Naive B cell (primary cell): ENCODE results near the gene ZBTB43. TPM values are rescaled to one million over a fixed set of nuclear protein-coding genes. Genes with fewer than 3 reads are reported as not detected.
A peak's percentile ranks its signal among the peaks of the same experiment; 100 is the strongest.
"Not testable (repeated sequence)": the region's sequence is repeated elsewhere in the genome, so short reads cannot be mapped to it uniquely, and the experiment has no call there.

Experiments
- ATAC-seq, 2 donors: fragments of 150-1000 bp; cut with Tn5 transposase; 2 replicates each; pipeline ENCODE4 v1.10.0; 2021; ENCODE audit warnings: low read depth in 2 of 2, mild to moderate bottlenecking in 2 of 2, moderate library complexity in 2 of 2
- DNase-seq: peaks from one replicate; pipeline ENCODE4 v3.0.0; 2022
- H3K27ac Mint-ChIP-seq, 6 donors: one replicate each; pipeline ENCODE4 v1.8.0; 2020 to 2022; ENCODE audit warnings: mild to moderate bottlenecking in 6 of 6, mixed read lengths in 6 of 6, moderate library complexity in 5 of 6, inconsistent platforms in 2 of 6
- H3K27me3 Mint-ChIP-seq, 3 donors: one replicate each; pipeline ENCODE4 v1.8.0; 2021 to 2022; ENCODE audit warnings: mixed read lengths in 3 of 3, mild to moderate bottlenecking in 1 of 3
- H3K36me3 Mint-ChIP-seq, 2 donors: one replicate each; pipeline ENCODE4 v1.8.0; 2020 to 2022; ENCODE audit warnings: mixed read lengths in 2 of 2, inconsistent platforms in 1 of 2, mild to moderate bottlenecking in 1 of 2
- H3K4me1 Mint-ChIP-seq, 3 donors: one replicate each; pipeline ENCODE4 v1.8.0; 2020 to 2022; ENCODE audit warnings: mixed read lengths in 3 of 3, inconsistent platforms in 1 of 3, mild to moderate bottlenecking in 1 of 3, moderate library complexity in 1 of 3
- H3K4me3 Mint-ChIP-seq, 8 donors: one replicate each; pipeline ENCODE4 v1.8.0; 2020 to 2022; ENCODE audit warnings: mild to moderate bottlenecking in 8 of 8, mixed read lengths in 8 of 8, moderate library complexity in 8 of 8, inconsistent platforms in 2 of 8
- H3K9me3 Mint-ChIP-seq, 7 donors: one replicate each; pipeline ENCODE4 v1.8.0; 2020 to 2022; ENCODE audit warnings: mixed read lengths in 7 of 7, mild to moderate bottlenecking in 5 of 7, inconsistent platforms in 2 of 7, moderate library complexity in 1 of 7
- polyA plus RNA-seq, 6 donors: library from polyadenylated mRNA; unstranded; fragments of 300-500 nt; fragmentation: Illumina TruSeq; gene quantifications; one replicate each; pipeline ENCODE4 v1.2.3, GENCODE V29; 2021; ENCODE audit warnings: low read depth in 6 of 6

Gene ZBTB43
- polyA plus RNA-seq, 6 donors from 2014 or later = 9.8 to 15.6 (median 11.4) TPM

DNA sequence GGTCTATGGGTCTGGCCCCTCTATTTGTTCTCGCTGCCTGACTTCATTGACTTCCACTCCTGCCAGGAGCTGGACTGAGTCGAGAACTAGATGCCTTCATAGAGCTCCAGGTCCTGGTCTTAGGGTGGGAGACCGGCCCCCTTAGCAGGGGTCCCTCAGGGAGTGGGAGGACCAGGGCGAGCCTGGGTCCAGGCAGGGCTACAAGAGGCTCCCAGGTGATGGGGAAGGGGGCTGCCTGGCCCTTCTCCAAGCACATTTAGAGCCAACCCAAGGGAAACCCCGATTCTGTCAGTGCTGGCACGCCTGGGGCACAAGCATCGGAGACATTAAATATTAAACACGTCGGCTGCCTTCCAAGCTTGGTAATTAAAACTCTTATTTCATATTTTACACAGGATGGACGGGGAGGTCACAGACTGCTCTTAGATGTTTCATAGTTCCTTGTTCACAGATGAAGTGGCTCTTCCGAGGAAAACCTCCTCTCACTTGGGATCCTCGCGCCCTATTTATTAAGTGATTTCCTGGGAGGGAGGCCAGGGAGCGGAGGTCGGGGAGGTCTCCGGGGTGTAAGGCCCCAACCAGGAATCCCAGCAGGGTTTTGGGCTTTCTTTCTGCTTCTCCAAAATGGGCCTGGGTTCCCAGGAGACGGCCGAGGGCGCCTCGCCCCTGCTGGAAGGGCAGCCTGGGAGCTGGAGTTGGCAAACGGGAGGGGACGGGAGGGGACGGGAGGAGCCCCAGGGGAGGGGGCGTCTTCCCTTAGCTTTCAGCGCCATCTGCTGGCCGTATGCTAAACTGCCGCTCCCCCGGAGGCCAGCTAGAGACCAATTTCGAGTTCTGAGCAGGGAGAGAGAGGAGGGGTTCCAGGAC, 23.4 kb upstream of the ZBTB43 start:
- no peak overlapping the region for H3K27ac Mint-ChIP-seq
- ATAC-seq (peak; percentile 85 to 92), DNase-seq (peak; percentile 71)
- H3K4me3 Mint-ChIP-seq = no peak overlapping the region
- peaks cover 0 to 6% (median 6%) of the 10 kb centered on the region in 3 donors for H3K4me1 Mint-ChIP-seq
- no peaks in the 10 kb centered on the region for H3K36me3 Mint-ChIP-seq
- no peaks in the 10 kb centered on the region for H3K9me3 Mint-ChIP-seq
- H3K27me3 Mint-ChIP-seq = peaks cover 27 to 55% (median 40%) of the 10 kb centered on the region in 3 donors

GRCh38 chr9:126782053-126782388, 22.8 kb upstream of the ZBTB43 start:
- Mint-ChIP-seq H3K27ac (no peak overlapping the region), H3K36me3 (no peaks in the 10 kb centered on the region), H3K4me3 (no peak overlapping the region), H3K9me3 (no peaks in the 10 kb centered on the region), H3K4me1 (peaks cover 0 to 6% (median 6%) of the 10 kb centered on the region in 3 donors), H3K27me3 (peaks cover 33 to 61% (median 46%) of the 10 kb centered on the region in 3 donors)
- ATAC-seq = no peak
- DNase-seq = no peak

DNA sequence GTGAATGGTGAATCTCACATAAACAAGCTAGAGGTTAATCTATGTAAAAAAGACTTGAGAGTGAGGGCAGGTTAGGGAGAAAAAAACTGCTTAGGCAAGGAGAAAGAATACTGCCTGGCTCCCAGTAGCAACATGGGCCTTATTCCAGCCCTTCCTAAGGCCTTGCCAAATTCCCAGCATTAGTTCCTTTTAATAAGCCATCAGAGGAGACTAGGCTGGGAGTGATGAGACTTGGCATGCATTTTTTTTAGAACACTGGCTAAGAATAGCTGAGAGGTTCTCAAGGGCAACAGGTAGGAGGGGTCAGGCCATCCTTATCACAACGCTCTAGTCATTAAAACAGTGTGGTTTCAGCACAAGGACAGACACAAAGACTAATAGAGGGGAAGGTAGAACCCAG, 20.9 kb upstream of the ZBTB43 start:
- Mint-ChIP-seq H3K36me3 (no peaks in the 10 kb centered on the region), H3K4me3 (no peak overlapping the region), H3K4me1 (peaks cover 0 to 6% (median 6%) of the 10 kb centered on the region in 3 donors), H3K27ac (no peak overlapping the region), H3K9me3 (no peaks in the 10 kb centered on the region), H3K27me3 (peaks cover 42 to 62% (median 55%) of the 10 kb centered on the region in 3 donors)
- DNase-seq (no peak), ATAC-seq (no peak)

- H3K27me3 Mint-ChIP-seq = peaks cover 43 to 66% (median 58%) of the 10 kb centered on the region in 3 donors
- no peak overlapping the region for H3K27ac Mint-ChIP-seq
Measured at GRCh38 chr9:126784401-126784800, 20.4 kb upstream of the ZBTB43 start.

DNA sequence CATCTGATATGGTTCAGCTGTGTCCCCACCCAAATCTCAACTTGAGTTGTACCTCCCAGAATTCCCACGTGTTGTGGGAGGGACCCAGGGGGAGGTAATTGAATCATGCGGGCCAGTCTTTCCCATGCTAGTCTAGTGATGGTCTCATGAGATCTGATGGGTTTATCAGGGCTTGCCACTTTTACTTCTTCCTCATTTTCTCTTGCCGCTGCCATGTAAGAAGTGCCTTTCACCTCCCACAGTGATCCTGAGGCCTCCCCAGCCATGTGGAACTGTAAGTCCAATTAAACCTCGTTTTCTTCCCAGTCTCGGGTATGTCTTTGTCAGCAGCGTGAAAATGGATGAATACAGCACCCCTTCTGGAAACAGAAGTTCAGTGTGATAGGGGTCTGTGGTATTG, 20.0 kb upstream of the ZBTB43 start:
- peaks cover 42 to 66% (median 58%) of the 10 kb centered on the region in 3 donors for H3K27me3 Mint-ChIP-seq
- not testable (repeated sequence) for DNase-seq, H3K27ac Mint-ChIP-seq, H3K4me1 Mint-ChIP-seq, H3K36me3 Mint-ChIP-seq, ATAC-seq, H3K4me3 Mint-ChIP-seq, H3K9me3 Mint-ChIP-seq

More at GRCh38 chr9:126784401-126784800, 20.4 kb upstream of the ZBTB43 start:
- DNase-seq (no peak), ATAC-seq (no peak)
- Mint-ChIP-seq H3K4me3 (no peak overlapping the region), H3K4me1 (peaks cover 0 to 6% (median 6%) of the 10 kb centered on the region in 3 donors), H3K9me3 (no peaks in the 10 kb centered on the region), H3K36me3 (no peaks in the 10 kb centered on the region)

DNA sequence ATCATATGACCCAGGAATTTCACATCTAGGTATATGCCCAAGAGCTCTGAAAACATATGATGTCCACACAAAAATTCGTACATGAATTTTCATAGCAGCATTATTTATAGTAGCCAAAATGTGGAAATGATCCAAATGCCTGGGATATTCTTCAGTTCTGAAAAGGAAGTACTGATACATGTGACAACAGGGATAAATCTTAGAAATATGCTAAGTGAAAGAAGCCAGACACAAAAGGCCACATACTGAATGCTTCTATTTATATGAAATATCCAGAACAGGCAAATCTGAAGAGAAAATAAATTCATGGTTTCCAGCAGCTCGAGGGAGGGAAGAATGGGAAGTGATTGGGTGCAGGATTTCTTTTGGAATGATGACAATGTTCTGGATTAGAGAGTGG, 16.8 kb upstream of the ZBTB43 start:
- Mint-ChIP-seq H3K4me1 (no peaks in the 10 kb centered on the region), H3K36me3 (no peaks in the 10 kb centered on the region), H3K27ac (no peak overlapping the region), H3K27me3 (peaks cover 40 to 80% (median 63%) of the 10 kb centered on the region in 3 donors), H3K9me3 (peaks cover 0 to 2% (median 0%) of the 10 kb centered on the region in 7 donors), H3K4me3 (no peak overlapping the region)
- DNase-seq = no peak
- ATAC-seq = no peak

DNA sequence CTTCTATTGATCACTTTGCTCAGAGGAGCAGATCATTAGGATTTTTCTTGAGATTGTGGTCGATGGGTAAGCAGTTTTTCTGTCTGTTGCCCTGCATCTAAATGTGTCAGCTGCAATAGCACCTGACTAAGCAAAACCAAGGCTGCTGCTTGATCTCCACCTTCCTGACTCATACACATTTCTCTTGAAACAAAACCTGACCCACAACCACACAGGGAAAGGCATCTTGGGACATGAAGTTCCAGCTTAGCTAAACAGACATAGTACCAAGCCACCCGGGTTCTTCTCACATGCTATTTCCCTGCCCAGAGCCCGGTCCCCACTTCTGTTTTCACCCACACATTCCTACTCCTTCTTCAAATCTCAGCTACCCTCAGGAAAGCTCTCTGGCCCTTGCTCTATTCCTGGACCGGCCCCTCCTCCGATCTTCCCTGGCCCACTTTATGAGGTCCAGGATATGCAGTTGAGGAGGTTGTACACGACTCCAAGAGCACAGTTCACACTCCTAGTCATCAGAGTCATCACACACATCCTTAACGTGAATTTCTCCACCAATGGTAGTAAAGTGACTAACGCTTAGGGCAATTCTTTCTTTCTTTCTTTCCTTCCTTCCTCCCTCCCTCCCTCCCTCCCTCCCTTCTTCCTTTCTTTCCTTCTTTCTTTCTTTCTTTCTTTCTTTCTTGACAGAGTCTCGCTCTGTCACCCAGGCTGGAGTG, 16.0 kb upstream of the ZBTB43 start:
- no peak overlapping the region for H3K27ac Mint-ChIP-seq
- ATAC-seq = no peak

DNA sequence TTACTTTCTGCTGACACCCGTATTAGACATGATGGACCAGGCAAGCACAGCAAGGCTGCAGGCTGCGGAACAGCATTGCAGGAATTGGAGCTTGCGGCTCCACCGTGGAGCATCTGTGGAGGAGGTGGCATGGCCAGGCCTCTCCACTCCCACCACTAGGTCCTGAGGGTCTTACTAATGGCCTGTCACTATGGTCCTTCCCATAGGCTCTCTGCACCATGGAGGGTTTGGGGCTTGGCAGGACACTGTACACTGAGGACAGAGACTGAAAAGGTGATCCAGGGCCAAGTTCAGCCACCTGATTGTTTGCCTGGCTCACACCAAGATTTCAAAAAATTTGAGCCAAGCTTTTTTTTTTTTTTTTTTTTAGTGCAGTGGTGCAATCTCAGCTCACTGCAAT, 14.3 kb upstream of the ZBTB43 start:
- no peak for ATAC-seq
- DNase-seq = no peak
- peaks cover 39 to 81% (median 63%) of the 10 kb centered on the region in 3 donors for H3K27me3 Mint-ChIP-seq
- no peaks in the 10 kb centered on the region for H3K4me1 Mint-ChIP-seq
- no peaks in the 10 kb centered on the region for H3K36me3 Mint-ChIP-seq
- H3K9me3 Mint-ChIP-seq = peaks cover 0 to 10% (median 4%) of the 10 kb centered on the region in 7 donors
- H3K27ac Mint-ChIP-seq = no peak overlapping the region
- no peak overlapping the region for H3K4me3 Mint-ChIP-seq

More for the DNA sequence above, 16.0 kb upstream of the ZBTB43 start:
- Mint-ChIP-seq H3K4me3 (no peak overlapping the region), H3K9me3 (peaks cover 0 to 2% (median 0%) of the 10 kb centered on the region in 7 donors), H3K4me1 (no peaks in the 10 kb centered on the region), H3K36me3 (no peaks in the 10 kb centered on the region), H3K27me3 (peaks cover 45 to 85% (median 67%) of the 10 kb centered on the region in 3 donors)
- DNase-seq = no peak

- ATAC-seq = no peak
- DNase-seq = no peak
- H3K9me3 Mint-ChIP-seq = peaks cover 0 to 14% (median 7%) of the 10 kb centered on the region in 7 donors
- peaks cover 36 to 75% (median 59%) of the 10 kb centered on the region in 3 donors for H3K27me3 Mint-ChIP-seq
- no peak overlapping the region for H3K4me3 Mint-ChIP-seq
- no peak overlapping the region for H3K27ac Mint-ChIP-seq
- no peaks in the 10 kb centered on the region for H3K4me1 Mint-ChIP-seq
- H3K36me3 Mint-ChIP-seq = no peaks in the 10 kb centered on the region
Measured at GRCh38 chr9:126791406-126792230, 13.2 kb upstream of the ZBTB43 start.

DNA sequence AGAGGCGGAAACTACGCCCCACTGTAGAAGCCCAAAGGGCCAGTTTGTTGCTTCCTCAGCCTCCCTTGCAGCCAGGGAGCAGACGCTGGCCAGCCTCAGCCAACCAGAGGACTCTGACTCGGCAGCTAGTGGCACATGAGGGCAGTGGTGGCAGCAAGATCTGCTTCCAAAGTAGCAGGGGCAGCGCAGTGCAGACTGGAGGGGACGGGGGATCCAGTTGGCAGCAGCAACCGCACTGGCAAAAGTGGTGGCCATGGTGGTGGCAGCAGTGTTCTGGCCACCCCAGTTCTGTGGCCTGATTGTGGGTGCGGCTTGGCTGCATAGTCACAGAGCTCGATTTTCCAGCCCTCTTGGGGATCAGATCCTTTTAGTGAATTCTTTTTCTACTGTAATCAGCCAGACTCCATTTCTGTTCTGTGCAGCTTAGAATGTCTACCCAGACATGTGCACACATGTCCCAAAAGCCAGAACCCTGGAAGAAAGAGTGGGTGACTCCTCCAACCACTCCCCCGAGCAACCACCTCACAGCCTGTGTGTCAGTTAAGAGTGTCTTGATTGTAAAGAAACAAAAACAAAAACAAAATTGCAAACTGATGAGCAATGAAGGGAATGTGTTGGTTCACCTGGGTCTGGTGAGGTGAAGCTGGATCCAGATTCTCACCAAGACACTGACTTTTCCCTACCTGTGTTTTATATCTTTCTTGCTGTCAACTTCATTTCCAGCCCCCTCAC, 11.0 kb upstream of the ZBTB43 start:
- Mint-ChIP-seq H3K27me3 (peaks cover 19 to 53% (median 44%) of the 10 kb centered on the region in 3 donors), H3K27ac (peak overlapping the region in 1 of 6 donors; percentile 82), H3K9me3 (peaks cover 0 to 20% (median 7%) of the 10 kb centered on the region in 7 donors)

GRCh38 chr9:126794441-126794840, 10.4 kb upstream of the ZBTB43 start:
- Mint-ChIP-seq H3K36me3 (no peaks in the 10 kb centered on the region), H3K27me3 (peaks cover 17 to 47% (median 38%) of the 10 kb centered on the region in 3 donors), H3K4me1 (no peaks in the 10 kb centered on the region), H3K4me3 (no peak overlapping the region), H3K27ac (no peak overlapping the region), H3K9me3 (peaks cover 0 to 20% (median 7%) of the 10 kb centered on the region in 7 donors)
- DNase-seq (no peak), ATAC-seq (no peak)

More for the DNA sequence above, 11.0 kb upstream of the ZBTB43 start:
- Mint-ChIP-seq H3K4me1 (no peaks in the 10 kb centered on the region), H3K4me3 (no peak overlapping the region), H3K36me3 (no peaks in the 10 kb centered on the region)
- DNase-seq (no peak), ATAC-seq (no peak)

DNA sequence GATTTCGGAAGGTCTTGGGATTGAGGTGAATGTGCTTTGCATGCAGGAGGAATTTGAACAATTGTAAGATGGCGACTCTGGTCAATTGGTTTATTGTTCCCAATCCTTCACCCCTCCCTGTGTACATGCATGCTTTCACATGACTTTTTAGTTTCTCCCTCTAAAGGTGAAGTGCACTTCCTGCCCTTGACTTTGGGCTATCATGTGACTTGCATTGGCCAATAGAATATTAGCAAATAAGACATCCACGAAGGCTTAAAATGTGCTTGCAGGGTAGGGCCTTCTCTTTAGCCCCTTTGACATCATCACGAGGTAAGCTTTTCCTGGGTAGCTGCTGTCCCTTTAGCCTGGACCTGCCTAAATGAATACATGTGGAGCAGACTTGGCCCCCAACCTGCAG, 8.1 kb upstream of the ZBTB43 start:
- H3K27ac Mint-ChIP-seq = no peak overlapping the region
- DNase-seq = no peak
- peaks cover 0 to 20% (median 7%) of the 10 kb centered on the region in 7 donors for H3K9me3 Mint-ChIP-seq

More for the DNA sequence above, 8.1 kb upstream of the ZBTB43 start:
- no peak for ATAC-seq
- peaks cover 6 to 32% (median 26%) of the 10 kb centered on the region in 3 donors for H3K27me3 Mint-ChIP-seq
- H3K4me3 Mint-ChIP-seq = no peak overlapping the region
- H3K4me1 Mint-ChIP-seq = no peaks in the 10 kb centered on the region
- H3K36me3 Mint-ChIP-seq = no peaks in the 10 kb centered on the region
